Measurements from ENCODE around the gene MAP3K13. TPM values are rescaled to one million over a fixed set of nuclear protein-coding genes. Genes with fewer than 3 reads are reported as not detected.
"Not testable (repeated sequence)": the region's sequence is repeated elsewhere in the genome, so short reads cannot be mapped to it uniquely, and the experiment has no call there.

MAP3K13 gene
- total RNA-seq, 1 experiment from 2014 or later, result 21.0 TPM

DNA sequence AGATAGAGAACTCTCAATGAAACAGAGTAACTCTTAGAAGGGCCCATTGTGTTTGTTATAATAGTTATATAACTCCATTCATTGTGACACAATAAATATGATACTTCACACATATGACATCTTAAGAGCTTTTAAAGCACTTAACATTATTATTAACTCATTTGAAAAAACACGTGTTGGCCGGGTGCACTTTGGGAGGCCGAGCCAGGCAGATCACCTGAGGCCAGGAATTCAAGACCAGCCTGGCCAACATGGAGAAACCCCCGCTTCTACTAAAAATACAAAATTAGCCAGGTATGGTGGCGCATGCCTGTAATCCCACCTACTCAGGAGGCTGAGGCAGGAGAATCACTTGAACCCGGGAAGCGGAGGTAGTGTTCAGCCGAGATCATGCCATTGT lies 88.5 kb downstream of the MAP3K13 start:
- RAD21 ChIA-PET (ENCODE audit: low non-redundant PET in 1 of 2, low total read pairs in 2 of 2, uncharacterized antibody in 2 of 2, unreplicated experiment in 2 of 2); H3K4me1 ChIP-seq (ENCODE audit: control insufficient read depth in 1 of 2, insufficient read depth in 2 of 2, low read length in 2 of 2); H2AFZ ChIP-seq (ENCODE audit: low read depth, low read length, poor library complexity, severe bottlenecking); H3K4me3 ChIP-seq (replicated peaks in 1 of 2; ENCODE audit: low read depth in 1 of 2, low read length in 2 of 2); DNase-seq (ENCODE audit: low read depth, low spot score); POLR2A ChIA-PET; BruUV-seq (replicated peaks); intact Hi-C loops (cut with micrococcal nuclease); H3K79me2 ChIP-seq (ENCODE audit: insufficient read depth, low read length); H3K9me2 ChIP-seq (ENCODE audit: insufficient read depth); H3K27ac ChIP-seq (ENCODE audit: low read depth, low read length); ATAC-seq; H3K9ac ChIP-seq (ENCODE audit: low read length); H4K20me1 ChIP-seq (ENCODE audit: insufficient read depth); H3K27me3 ChIP-seq (ENCODE audit: insufficient read depth, low read length); H3K9me3 ChIP-seq (ENCODE audit: control insufficient read depth in 1 of 2, insufficient read depth in 1 of 2, low read depth in 1 of 2, low read length in 2 of 2); H3K36me3 ChIP-seq (ENCODE audit: control insufficient read depth in 1 of 2, insufficient read depth in 2 of 2, low read length in 2 of 2); H3K4me2 ChIP-seq (ENCODE audit: low read length): not testable (repeated sequence)
- CTCF ChIA-PET, result interaction anchor here (2.6 kb wide), 1 partner anchor 10 kb away, joined by 7 read pairs; no protein-coding TSS in a partner anchor

DNA sequence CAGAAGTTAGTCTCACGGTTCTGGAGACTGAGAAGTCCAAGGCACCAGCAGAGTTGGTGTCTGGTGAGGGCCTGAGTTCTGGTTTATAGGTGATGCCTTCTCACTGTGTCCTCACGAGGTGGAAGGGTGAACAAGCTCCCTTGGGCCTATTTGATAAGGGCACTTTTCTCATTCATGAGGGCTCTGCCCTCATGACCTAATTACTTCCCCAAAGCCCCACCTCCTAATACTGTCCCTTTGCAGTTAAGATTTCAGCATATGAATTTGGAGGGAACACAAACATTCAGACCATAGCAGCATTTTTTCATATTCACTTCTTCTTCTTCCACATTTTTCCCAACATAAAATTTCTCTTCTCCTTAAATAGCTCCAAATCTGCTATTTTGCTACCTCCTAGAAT lies 94.4 kb downstream of the MAP3K13 start:
- no peaks in the 10 kb centered on the region for H3K4me1 ChIP-seq (ENCODE audit: control insufficient read depth in 1 of 2, insufficient read depth in 2 of 2, low read length in 2 of 2)
- no peaks in the 10 kb centered on the region for H3K79me2 ChIP-seq (ENCODE audit: insufficient read depth, low read length)
- H3K9ac ChIP-seq (ENCODE audit: low read length), result no peak overlapping the region
- POLR2A ChIA-PET, result no interaction called here
- H3K4me3 ChIP-seq (replicated peaks in 1 of 2; ENCODE audit: low read depth in 1 of 2, low read length in 2 of 2), result no peak overlapping the region
- no peak overlapping the region for H3K4me2 ChIP-seq (ENCODE audit: low read length)
- H3K9me2 ChIP-seq (ENCODE audit: insufficient read depth), result no peaks in the 10 kb centered on the region
- H3K27ac ChIP-seq (ENCODE audit: low read depth, low read length), result no peak overlapping the region
- intact Hi-C loops (cut with micrococcal nuclease), result no loop called here
- H3K36me3 ChIP-seq (ENCODE audit: control insufficient read depth in 1 of 2, insufficient read depth in 2 of 2, low read length in 2 of 2), result no peaks in the 10 kb centered on the region
- H4K20me1 ChIP-seq (ENCODE audit: insufficient read depth), result no peaks in the 10 kb centered on the region
- DNase-seq (ENCODE audit: low read depth, low spot score) (no peak), ATAC-seq (no peak)
- H2AFZ ChIP-seq (ENCODE audit: low read depth, low read length, poor library complexity, severe bottlenecking), result no peak overlapping the region
- no peak for TF ChIP-seq SP1 (IDR thresholded peaks at IDR 0.05; ENCODE audit: low read depth)
- TF ChIP-seq YY1 (IDR thresholded peaks at IDR 0.05; ENCODE audit: extremely low read depth, insufficient replicate concordance, low read depth, low read length), result no peak
- TF ChIP-seq CBX3 (IDR thresholded peaks at IDR 0.05; ENCODE audit: low read depth), result no peak
- TF ChIP-seq FOSL1 (IDR thresholded peaks at IDR 0.05; ENCODE audit: low read depth), result no peak
- TF ChIP-seq, protein P1, sequence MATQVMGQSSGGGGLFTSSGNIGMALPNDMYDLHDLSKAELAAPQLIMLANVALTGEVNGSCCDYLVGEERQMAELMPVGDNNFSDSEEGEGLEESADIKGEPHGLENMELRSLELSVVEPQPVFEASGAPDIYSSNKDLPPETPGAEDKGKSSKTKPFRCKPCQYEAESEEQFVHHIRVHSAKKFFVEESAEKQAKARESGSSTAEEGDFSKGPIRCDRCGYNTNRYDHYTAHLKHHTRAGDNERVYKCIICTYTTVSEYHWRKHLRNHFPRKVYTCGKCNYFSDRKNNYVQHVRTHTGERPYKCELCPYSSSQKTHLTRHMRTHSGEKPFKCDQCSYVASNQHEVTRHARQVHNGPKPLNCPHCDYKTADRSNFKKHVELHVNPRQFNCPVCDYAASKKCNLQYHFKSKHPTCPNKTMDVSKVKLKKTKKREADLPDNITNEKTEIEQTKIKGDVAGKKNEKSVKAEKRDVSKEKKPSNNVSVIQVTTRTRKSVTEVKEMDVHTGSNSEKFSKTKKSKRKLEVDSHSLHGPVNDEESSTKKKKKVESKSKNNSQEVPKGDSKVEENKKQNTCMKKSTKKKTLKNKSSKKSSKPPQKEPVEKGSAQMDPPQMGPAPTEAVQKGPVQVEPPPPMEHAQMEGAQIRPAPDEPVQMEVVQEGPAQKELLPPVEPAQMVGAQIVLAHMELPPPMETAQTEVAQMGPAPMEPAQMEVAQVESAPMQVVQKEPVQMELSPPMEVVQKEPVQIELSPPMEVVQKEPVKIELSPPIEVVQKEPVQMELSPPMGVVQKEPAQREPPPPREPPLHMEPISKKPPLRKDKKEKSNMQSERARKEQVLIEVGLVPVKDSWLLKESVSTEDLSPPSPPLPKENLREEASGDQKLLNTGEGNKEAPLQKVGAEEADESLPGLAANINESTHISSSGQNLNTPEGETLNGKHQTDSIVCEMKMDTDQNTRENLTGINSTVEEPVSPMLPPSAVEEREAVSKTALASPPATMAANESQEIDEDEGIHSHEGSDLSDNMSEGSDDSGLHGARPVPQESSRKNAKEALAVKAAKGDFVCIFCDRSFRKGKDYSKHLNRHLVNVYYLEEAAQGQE (IDR thresholded peaks at IDR 0.05; ENCODE audit: low read depth), result no peak
- no TSS peak for BruUV-seq (replicated peaks)
- no peaks in the 10 kb centered on the region for H3K9me3 ChIP-seq (ENCODE audit: control insufficient read depth in 1 of 2, insufficient read depth in 1 of 2, low read depth in 1 of 2, low read length in 2 of 2)
- CTCF ChIA-PET, result interaction anchor here (1.2 kb wide), 1 partner anchor 102 kb away, joined by 6 read pairs; no protein-coding TSS in a partner anchor
- no peaks in the 10 kb centered on the region for H3K27me3 ChIP-seq (ENCODE audit: insufficient read depth, low read length)
- RAD21 ChIA-PET (ENCODE audit: low non-redundant PET in 1 of 2, low total read pairs in 2 of 2, uncharacterized antibody in 2 of 2, unreplicated experiment in 2 of 2), result no interaction called here

Measured in HCT116 (cell line).